Nephron progenitor cell (in vitro differentiated cells): ENCODE measurements around the gene POGK.

Source experiments
- DNase-seq: peaks from one replicate; pipeline ENCODE4 v3.0.0; 2021
- H3K27ac Mint-ChIP-seq: 2 replicates; pipeline ENCODE4 v1.8.0; 2021; ENCODE audit warnings: mild to moderate bottlenecking, moderate library complexity, mixed read lengths
- H3K27me3 Mint-ChIP-seq: 2 replicates; pipeline ENCODE4 v1.8.0; 2021; ENCODE audit warnings: mild to moderate bottlenecking, low read depth, mixed read lengths; ENCODE audit not compliant: poor library complexity
- H3K36me3 Mint-ChIP-seq: 2 replicates; pipeline ENCODE4 v1.8.0; 2021; ENCODE audit warnings: low read depth, mixed read lengths
- H3K4me1 Mint-ChIP-seq: 2 replicates; pipeline ENCODE4 v1.8.0; 2021; ENCODE audit warnings: mixed read lengths
- H3K4me3 Mint-ChIP-seq: 2 replicates; pipeline ENCODE4 v1.8.0; 2021; ENCODE audit warnings: mild to moderate bottlenecking, moderate library complexity, mixed read lengths
- H3K9me3 Mint-ChIP-seq: 2 replicates; pipeline ENCODE4 v1.8.0; 2021; ENCODE audit warnings: mild to moderate bottlenecking, moderate library complexity, mixed read lengths
- TF ChIP-seq, protein P1 (sequence below): fragments of 200-600 bp; sonication (generic); IDR thresholded peaks from 2 replicates; pipeline ENCODE4 v1.5.0; 2021; ENCODE audit warnings: antibody characterized with exemption

The POGK gene

DNA sequence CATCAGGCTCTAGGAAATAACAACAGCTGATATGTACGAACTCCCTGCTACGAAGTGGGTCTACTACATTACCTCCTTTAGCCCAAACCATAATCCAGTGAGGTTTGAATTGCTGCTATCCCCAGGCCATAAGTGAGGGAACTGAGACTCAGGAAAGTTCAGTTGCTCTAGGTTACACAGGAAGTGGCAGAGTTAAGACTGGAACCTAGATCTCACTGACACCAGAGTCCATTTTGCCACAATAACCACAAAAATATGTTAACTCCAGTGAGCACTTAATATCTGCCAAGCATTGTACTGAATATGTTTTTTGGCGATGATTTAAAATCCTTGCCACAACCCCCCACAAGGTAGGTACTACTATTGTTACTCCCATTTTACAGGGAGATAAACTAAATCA is 45.7 kb downstream of the POGK start:
- Mint-ChIP-seq H3K4me1 (no peaks in the 10 kb centered on the region), H3K27ac (no peak overlapping the region), H3K4me3 (no peak overlapping the region), H3K36me3 (no peaks in the 10 kb centered on the region), H3K9me3 (no peaks in the 10 kb centered on the region), H3K27me3 (peaks cover 51% of the 10 kb centered on the region)
- no peak for DNase-seq
- TF ChIP-seq, protein P1, sequence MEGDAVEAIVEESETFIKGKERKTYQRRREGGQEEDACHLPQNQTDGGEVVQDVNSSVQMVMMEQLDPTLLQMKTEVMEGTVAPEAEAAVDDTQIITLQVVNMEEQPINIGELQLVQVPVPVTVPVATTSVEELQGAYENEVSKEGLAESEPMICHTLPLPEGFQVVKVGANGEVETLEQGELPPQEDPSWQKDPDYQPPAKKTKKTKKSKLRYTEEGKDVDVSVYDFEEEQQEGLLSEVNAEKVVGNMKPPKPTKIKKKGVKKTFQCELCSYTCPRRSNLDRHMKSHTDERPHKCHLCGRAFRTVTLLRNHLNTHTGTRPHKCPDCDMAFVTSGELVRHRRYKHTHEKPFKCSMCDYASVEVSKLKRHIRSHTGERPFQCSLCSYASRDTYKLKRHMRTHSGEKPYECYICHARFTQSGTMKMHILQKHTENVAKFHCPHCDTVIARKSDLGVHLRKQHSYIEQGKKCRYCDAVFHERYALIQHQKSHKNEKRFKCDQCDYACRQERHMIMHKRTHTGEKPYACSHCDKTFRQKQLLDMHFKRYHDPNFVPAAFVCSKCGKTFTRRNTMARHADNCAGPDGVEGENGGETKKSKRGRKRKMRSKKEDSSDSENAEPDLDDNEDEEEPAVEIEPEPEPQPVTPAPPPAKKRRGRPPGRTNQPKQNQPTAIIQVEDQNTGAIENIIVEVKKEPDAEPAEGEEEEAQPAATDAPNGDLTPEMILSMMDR = no peak

DNA sequence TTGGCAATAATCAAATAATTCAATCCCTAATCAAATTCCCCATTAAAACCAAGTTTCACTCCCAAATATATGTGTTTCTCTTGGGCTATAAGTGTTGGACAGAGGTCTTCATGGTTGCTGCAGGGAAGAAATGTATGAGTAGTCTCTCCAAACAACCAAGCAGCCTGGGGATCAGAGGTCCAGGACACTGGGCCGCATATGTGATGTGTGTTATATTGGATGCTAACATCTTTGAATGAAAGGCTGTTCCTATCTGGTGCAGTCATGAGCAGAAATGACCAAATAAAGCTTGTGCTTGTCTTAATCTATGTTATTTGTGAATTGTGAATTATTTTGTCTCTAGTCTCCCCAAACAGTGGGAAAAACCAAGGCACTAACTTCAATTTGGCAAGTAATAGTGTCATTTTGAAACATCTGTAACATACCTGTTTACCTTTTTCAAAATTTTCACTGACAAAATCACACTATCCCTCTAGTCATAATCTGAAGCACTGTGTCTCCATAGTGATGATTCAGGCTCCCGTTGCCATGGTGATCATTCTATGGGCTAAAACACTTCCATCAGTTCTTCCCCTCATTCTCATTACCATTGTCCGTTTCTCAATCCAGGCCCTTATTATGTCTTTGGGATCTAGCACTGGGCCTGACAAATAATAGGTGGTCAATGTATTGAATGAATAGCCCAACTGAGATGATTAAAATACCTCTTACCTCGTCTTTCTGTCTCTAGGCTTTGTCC is 49.3 kb downstream of the POGK start:
- Mint-ChIP-seq H3K27ac (peak overlapping the region; percentile 14), H3K4me3 (no peak overlapping the region), H3K9me3 (no peaks in the 10 kb centered on the region), H3K27me3 (peaks cover 43% of the 10 kb centered on the region), H3K36me3 (no peaks in the 10 kb centered on the region), H3K4me1 (no peaks in the 10 kb centered on the region)
- DNase-seq = no peak
- TF ChIP-seq, protein P1 = no peak

DNA sequence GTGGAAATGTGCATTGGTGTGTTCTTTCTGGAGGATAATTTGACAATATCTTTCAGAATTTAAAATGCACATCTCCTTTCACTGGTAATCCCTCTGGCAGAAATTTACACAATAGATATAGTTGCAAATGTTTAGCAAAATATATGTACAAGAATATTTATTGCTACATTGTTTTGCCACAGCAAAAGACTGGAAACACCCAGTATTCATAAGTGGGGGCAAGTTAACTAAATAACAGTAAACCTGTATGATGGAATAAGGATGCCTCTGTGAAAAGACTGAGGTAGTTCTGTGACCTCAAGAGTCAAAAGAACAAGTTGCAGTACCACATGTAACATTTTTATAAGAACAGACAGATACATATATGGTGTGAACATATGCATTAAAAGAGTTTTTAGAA is 50.5 kb downstream of the POGK start:
- H3K27ac Mint-ChIP-seq = no peak overlapping the region
- no peak for DNase-seq
- no peak overlapping the region for H3K4me3 Mint-ChIP-seq
- H3K36me3 Mint-ChIP-seq = no peaks in the 10 kb centered on the region
- H3K27me3 Mint-ChIP-seq = peaks cover 35% of the 10 kb centered on the region
- TF ChIP-seq, protein P1 = no peak
- H3K9me3 Mint-ChIP-seq = no peaks in the 10 kb centered on the region
- no peaks in the 10 kb centered on the region for H3K4me1 Mint-ChIP-seq

DNA sequence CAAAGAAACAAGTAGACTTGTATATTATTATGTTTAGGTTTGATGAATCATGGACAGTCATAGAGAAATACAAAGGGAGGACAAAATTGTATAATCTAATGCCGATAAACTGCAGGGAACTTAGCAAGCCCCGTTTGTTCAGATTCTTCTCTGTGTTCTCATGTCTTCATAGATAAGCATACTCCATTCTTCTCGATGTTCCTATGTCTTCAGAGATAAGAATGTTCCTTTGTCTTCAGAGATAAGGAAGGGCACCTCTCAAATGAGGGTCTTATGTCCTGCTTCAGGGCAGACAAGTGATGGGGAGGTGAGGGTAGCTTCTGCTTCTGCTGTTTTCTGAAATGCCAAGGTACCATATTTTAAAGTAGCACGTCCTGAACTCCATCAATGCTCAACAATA is 56.5 kb downstream of the POGK start:
- H3K9me3 Mint-ChIP-seq = peaks cover 21% of the 10 kb centered on the region
- no peak for DNase-seq
- TF ChIP-seq, protein P1 = no peak
- H3K27me3 Mint-ChIP-seq = peaks cover 16% of the 10 kb centered on the region
- H3K36me3 Mint-ChIP-seq = peaks cover 4% of the 10 kb centered on the region
- H3K4me3 Mint-ChIP-seq = no peak overlapping the region
- H3K4me1 Mint-ChIP-seq = no peaks in the 10 kb centered on the region
- H3K27ac Mint-ChIP-seq = no peak overlapping the region

DNA sequence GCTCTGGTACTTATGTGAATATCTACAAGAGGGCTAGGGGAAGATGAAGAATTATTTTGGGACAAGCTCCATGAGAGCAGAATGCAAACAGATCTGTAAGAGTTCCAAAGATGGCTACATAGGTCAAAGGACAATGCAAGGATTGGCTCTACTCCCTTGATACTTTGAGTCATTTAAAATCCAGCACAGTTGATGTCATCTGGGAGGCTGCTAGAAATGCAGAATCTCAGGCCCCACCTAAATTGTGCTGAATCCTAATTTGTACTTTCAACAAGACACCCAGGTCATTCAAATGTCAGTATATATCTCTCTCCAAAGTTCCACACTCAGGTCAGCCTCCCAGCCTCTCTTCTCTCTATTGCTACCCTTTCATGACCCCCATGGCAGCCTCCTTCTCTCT is 60.5 kb downstream of the POGK start:
- H3K4me1 Mint-ChIP-seq = no peaks in the 10 kb centered on the region
- no peak overlapping the region for H3K4me3 Mint-ChIP-seq
- H3K27ac Mint-ChIP-seq = no peak overlapping the region
- TF ChIP-seq, protein P1 = no peak
- peaks cover 12% of the 10 kb centered on the region for H3K27me3 Mint-ChIP-seq
- DNase-seq = no peak
- peaks cover 4% of the 10 kb centered on the region for H3K36me3 Mint-ChIP-seq
- peaks cover 21% of the 10 kb centered on the region for H3K9me3 Mint-ChIP-seq

DNA sequence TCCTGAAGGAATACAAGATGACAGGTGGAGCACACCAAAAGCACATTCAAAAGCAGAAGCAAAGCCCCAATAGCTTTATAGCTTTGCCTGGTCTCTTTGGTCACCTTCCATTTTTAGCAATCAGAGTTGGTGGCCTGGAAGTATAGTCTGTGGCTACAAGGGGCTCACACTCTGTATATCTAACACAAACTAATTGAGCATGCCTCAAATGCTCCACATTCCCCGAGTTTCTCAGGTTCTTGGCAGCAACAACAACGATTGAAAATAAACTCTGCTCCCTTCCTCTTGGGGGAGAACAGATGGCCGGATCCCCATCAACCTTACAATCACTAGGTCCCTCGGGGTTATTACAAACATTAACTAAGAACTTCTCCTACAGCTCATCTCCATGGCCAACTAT is 61.7 kb downstream of the POGK start:
- H3K27me3 Mint-ChIP-seq = peaks cover 9% of the 10 kb centered on the region

More for the DNA sequence above, 61.7 kb downstream of the POGK start:
- TF ChIP-seq, protein P1 = no peak
- no peak for DNase-seq
- Mint-ChIP-seq H3K36me3 (peaks cover 4% of the 10 kb centered on the region), H3K9me3 (peaks cover 20% of the 10 kb centered on the region), H3K4me1 (no peaks in the 10 kb centered on the region), H3K4me3 (no peak overlapping the region), H3K27ac (no peak overlapping the region)
